EH (cell line): Measurements from ENCODE around the gene FHL3.
"Not testable (repeated sequence)": the region's sequence is repeated elsewhere in the genome, so short reads cannot be mapped to it uniquely, and the experiment has no call there.

ENCODE experiments used
- DNase-seq: peaks from one replicate; pipeline ENCODE4 v3.0.0-alpha.2; 2015; ENCODE audit warnings: low read depth

The FHL3 gene

GRCh38 chr1:38034871-38035270 lies 29.6 kb upstream of the FHL3 start:
- DNase-seq, result no peak

DNA sequence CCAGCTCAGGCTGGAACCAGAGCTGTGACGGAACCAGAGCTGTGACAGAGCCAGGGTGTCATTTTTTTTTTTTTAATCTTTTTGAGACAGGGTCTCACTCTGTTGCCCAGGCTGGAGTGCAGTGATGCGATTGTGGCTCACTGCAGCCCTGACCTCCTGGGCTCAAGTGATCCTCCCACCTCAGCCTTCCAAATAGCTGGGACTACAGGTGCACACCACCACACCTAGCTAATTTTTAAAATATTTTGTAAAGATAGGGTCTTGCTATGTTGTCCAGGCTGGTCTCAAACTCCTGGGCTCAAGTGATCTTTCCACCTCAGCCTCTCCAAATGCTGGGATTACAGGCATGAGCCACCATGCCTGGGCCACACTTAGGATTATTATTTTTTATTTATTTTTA lies 27.7 kb upstream of the FHL3 start:
- not testable (repeated sequence) for DNase-seq

- DNase-seq, result no peak
These were observed 26.2 kb upstream of the FHL3 start for GRCh38 chr1:38031513-38031866.

DNA sequence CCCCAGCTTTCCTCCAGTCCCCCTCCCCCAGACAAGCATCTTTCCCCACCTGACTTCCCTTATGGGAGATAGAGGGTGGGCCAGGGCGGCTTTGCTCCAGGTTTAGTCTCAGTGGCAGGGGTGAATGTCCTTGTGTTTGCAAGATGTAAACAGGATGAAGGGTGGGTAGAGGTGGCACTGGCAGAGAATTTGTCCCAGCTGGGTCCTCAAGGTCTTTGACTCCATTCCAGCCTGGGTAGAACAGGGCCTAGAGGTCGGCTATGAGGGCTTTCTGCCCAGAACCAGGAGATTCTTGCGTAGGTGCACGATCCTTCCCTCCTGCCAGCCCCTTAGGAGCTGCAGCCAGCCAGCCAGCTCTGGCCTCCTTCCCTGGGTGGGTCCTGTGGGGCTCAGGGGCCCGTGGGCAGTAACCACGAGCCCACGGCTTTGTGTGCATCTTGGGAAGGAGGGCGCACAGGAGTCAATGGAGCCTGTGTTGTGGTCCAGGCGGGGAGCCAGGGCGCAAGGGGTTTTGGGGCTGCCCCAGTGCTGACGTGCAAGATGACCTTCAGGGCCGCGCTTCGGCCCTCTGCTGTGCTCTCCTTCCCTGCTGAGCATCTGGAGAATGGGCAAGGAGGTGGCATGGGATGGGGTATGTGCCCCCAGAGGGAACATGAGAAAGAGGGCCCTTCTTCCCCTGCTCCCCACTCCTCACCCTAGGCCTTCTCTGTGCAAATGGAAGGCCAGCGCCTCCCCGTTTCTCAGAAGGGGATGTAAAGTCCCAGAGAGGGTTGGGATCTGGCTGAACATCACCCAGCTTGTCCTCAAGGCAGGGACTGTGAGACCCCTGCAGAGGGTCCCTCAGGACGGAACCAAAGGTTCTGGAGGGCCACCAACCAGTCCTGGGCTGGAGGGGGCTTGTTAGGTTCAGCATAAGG lies 25.5 kb upstream of the FHL3 start:
- no peak for DNase-seq

DNA sequence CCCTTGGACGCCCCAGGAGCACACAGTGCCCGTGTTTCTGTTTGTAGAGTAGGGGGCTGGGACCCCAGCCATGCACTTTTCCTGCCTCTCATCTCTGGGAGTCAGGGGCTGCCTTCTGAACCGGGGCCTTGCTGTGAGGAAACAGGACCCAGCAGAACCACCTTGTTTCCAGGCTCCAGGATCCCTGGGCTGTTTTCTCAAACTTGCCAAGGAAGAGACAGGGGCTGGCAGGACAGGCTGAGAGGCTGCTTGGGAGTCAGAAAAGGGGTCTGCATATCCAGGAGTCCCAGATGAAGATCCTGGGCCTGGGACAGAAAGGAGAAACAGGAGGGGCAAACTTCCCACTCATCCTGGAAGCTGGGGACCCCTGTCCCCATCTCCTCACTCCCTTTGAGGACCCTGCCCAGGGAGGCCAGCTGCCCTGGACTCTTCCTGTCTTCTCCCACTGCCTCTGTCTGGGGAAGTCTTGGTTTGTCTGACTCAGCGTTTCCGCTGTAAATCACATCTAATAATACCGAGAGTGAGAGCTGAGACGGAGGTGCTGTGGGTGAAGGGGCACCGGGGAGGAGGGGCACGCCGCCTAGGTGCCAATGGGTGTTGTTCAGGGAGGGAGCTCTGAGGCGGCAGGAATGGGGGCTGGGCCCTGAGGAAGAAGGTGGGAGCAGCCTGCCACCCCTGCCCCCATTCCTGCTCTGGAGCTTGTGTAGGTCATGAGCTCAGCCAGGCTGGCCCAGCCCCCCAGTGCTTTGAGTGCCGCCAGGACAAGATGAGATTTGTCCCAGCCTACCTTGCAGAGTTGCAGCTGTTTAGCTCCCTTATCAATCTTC lies 24.6 kb upstream of the FHL3 start:
- DNase-seq, result peak; percentile 75

DNA sequence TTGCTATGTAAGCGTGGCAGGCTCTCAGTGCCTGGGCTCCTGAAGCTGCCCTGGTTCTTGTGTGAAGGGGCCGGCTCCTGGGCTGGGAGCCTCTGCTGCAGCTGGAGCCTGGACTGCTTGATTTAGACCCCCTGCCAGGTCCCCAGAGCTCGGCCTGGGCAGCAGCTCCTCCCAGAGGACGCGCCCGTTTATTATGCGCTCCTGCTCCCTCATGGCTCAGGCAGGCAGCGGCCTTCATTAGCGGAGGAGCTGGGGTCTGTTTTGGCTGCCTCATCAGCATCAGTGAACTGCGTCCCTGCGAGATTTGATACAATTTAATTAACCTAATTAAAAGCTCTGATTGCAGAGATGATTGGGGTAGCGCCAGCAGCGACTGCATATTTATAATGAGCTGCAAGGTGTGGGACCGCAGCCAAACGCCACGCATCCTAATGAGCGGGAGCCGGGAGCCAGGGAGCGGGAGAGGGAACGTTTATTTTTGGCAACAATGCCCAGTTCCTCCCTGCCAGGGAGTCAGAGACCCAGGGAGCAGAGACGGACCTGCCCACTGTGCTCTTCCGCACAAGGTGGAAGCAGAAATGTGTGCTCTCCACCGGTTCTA lies 23.9 kb upstream of the FHL3 start:
- DNase-seq, result peak; percentile 25

DNA sequence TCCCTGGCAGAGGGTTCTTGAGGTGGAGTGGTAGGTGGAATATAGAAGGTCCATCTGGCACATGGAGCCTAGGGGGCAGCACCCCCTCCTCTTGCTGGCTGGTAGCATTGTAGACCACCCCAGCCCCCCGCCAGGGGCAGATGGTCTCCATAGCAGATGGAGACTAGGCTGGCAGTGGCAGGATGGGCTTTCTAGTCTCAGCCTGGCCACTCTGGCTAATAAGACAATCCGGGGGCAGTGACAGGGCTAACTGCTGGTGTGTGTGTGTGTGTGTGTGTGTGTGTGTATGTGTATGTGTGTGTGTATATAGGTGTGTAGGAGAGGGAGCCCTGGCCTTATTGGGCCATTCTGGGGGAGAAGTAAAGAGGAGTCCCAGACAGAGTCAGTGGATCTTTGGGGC lies 23.4 kb upstream of the FHL3 start:
- DNase-seq, result no peak

DNA sequence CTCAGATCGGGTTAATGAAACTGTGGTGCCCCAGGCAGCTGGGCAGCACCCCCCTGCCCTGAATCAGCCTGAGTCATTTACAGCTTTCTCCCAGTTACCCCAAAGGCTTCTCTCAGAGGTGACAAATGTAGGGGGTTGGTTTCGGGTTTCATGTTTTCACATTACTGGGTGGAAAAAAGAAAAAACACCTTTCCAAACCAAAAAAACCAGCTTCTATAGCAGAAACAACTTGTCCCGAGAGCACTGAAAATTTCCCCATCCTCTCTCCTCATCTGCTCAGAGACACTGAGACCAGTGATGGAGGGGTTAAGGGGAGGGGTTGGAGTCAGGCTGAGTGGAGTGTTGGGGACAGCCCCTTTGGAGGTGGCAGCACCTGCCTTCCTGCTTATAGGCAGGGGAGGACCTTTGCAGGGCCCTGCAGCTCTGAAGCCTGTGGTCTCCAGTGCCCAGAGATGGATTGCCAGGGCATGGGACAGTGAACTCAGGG lies 22.8 kb upstream of the FHL3 start:
- DNase-seq, result peak; percentile 36

DNA sequence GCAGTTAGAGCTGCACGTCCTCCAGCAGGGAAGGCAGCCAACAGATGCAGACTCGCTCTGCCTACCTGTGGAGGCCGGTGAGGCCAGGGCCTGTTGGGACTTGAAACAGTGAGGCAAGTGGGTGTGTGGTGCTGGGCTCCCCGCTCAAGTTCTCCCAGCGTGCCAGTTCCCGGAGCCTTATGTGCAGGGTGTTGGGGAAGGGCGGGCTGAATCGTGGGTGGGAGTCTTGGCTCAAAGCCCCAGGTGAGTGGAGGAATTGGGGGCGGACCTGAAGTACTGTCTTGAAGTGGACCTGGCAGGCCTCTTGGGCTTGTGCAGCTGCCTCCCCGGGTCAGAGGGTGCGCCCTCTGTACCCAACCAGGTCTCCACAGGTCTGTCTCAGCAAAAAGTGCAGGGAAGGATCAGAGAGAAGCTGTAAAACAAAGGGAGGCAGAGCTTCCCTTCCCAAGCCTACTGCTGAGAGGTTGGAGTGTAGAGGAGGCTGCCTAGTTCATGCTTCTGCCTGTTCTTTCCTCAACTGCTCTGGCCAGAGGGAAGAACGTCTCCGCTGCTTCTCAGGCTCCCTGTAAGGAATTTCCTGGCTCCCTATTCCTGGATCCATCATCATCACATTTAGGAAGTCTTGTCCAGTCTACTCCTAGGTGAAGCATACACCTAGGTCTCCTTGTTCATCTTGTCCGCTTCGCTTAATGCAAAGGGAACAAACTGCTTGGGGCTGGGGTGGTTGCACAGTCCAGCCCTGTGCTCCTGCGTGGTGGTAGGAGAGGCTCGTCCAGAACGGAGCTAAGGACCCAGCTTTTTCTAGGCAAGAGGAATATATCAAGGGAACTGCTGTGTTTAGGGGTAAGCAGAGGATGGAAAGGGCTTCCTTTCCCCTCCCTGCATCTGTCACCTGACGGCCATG lies 22.1 kb upstream of the FHL3 start:
- no peak for DNase-seq

DNA sequence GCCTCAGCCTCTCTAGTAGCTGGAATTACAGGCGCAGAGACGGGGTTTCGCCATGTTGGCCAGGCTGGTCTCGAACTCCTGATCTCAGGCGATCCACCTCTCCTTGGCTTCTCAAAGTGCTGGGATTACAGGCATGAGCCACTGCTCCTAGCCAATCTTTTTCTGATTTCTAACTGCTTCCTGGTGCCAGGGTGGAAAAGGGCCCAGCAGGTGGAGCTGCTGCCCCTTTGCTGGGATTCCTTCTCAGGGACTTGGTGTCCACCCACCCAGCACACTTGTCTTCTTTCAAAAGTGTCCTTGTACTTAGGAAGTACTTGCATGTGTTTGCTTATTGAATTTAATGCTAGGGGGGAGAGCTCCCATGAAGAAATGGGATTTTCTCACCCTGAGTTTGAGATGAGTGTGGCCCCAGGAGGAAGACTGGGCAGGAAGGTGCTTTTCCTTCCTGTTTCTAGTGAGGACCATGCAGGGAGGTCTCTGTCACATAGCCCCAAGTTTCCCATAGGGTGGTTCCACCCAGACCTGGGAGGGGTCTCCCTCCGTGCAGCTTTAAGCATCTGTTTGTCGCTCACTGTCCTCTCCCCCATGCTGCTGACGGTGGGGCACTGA lies 21.4 kb upstream of the FHL3 start:
- peak; percentile 65 for DNase-seq

DNA sequence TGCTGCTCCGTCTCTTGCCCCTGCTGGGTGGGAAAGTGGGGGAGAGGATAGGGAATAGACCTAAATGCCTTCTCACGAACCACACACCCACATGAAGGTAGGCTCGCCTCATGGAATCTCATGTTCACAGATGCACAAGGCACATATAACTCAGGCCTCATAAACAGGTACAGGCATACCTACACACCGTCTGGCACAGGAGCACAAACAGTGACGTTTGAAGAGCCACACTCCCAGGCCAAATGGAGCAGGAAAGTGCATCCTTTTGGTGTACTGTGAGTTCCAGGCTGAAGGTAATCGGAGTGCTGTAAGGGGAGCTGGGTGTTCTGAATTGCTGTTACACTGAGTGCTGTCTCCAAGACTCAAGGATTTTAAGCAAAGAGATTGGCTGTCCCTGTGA lies 20.4 kb upstream of the FHL3 start:
- DNase-seq, result no peak

DNA sequence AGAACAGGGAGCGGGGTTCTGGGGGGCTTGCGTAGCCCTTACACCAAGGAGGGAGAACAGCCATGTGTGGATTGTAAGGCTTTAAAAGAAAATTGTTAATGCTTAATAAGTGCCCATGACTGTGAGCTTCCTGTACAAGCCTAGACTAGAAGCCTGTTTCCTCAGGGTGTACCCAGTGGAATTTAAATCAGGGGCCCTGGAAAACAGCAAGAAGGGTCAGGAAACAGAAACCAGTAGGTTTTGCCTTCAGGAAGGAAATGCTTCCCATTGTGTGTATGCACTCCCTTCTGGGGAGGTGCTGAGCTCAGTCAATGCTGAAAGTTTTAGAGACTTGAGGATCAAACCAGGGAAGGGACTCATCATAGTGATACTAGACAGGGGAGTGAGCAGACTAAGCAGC lies 19.9 kb upstream of the FHL3 start:
- DNase-seq, result no peak

GRCh38 chr1:38022810-38023209 lies 17.5 kb upstream of the FHL3 start:
- no peak for DNase-seq

GRCh38 chr1:38021969-38022368 lies 16.7 kb upstream of the FHL3 start:
- no peak for DNase-seq

DNA sequence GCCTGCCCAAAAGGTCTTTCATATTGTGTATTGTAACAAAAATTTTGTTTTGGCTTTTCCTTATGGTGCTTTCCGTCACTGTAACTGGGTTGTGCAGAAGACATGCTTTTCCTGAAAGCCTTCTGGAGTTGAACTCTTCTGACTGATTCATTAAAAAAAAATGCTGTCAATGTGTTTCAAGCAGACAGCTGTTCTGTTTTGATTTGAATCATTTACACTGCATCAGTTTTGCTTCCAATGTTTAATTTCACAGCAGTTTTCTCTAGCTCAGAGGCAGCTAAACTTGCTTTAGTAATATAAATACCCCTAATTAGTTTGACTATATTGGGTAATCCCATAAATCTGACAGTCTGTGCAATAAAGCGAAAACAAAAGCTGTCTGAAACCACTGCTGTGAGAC lies 15.1 kb upstream of the FHL3 start:
- DNase-seq, result peak; percentile 59

DNA sequence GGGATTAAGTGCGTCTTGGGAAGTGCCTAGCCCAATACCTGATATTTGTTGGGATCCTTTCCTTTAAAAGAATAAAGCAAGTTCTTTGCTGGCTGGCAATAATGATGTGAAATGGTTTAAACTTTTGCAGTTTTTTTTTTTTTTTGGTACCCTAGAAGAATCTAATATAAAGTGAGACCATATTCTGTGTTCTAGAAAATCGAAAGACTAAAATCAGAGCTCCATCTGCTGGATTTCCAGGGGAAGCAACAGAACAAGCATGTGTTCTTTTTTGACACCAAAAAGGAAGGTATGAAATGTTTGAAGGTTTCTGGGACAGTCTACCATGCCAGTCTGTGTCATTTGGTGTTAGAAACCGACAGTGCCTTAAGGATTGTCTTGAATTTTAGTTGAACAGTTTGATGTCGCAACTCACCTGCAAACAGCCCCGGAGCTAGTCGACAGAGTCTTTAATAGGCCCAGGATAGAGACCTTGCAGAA lies 13.6 kb upstream of the FHL3 start:
- peak; percentile 57 for DNase-seq

DNA sequence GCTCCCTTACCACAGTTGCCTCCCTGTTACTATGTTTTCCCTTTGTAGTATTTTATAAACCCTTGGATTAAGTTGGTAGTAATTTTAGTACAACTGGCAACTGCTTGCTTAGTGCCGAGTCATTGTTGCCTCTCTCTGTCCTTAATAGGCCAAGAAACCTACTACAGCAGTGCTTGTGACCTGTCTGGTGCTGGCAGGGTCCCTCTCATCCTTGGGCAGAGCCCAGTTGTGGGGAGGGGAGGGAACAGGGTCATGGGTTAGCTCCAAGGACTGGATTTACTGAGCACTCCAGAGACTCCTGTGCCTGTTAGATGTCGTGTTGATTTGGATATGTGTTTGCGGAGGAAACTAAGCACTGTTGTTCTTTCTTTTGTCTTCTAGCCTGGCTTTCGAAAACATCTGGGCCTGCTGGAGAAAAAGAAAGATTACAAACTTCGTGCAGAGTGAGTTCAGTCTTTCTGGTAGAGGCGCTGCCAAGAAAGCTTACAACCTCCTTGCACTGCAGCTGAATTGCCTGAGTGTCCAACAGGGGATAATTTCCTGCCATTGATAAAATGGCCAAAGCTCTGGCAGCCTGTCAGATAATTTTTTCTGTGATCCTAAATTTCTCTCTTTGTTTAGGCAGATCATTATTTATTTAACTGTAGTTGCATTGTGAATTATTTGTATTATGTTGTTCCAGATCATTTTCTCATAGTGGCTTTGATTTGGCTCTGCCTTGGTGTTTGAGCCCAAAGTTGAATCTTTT lies 10.8 kb upstream of the FHL3 start:
- DNase-seq, result peak; percentile 23

GRCh38 chr1:38014724-38015424 lies 9.6 kb upstream of the FHL3 start:
- DNase-seq, result no peak

DNA sequence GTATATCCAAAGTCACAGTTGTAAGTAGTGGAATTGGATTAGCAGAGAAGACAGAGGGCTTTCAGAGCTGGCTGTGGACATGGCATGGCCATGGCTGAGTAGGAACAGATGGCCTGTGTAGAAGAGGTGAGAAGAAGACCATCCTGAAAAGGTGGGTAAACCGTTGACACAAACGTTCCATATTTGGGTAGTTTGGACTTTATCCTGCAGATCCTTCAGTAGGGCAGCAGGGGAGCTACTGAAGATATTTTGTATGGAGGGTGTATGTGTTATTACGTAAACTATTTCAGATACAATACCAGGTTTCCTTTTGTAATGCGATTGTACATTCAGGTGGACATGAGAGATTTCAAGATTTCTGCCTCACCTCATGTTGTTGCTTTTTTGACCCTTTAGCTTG lies 8.9 kb upstream of the FHL3 start:
- no peak for DNase-seq

DNA sequence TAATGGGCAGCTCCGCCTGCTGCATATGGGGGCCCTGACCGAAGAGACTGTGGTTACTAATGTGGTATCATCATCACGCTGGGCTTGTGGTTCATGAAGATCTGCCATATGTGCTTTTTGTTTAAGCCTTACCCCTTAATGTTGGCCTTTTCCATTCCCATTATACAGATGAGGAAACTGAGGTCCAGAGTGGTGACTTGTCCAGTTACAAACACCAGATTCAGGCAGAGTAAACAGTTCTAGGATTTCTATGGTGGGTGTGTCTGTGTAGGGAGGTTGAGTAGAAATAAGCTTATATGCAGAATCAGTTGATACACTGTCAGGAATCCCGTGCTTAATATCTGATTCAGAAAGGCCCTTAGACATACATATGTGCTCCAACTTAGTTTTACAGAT lies 7.9 kb upstream of the FHL3 start:
- no peak for DNase-seq
